NB4 (cell line): ENCODE results near the gene C19orf85.

ENCODE experiments used
- MYC ChIP-seq: IDR thresholded peaks from 2 replicates; pipeline ENCODE4 v1.6.1; 2011; ENCODE audit warnings: low read depth, low read length
- POLR2A ChIP-seq: IDR thresholded peaks from 2 replicates; pipeline ENCODE4 v1.6.1; 2011; ENCODE audit warnings: mild to moderate bottlenecking; ENCODE audit not compliant: insufficient read length; ENCODE audit errors: extremely low read depth
- TF ChIP-seq, protein P1 (sequence below): IDR thresholded peaks from one replicate; pipeline ENCODE4 v1.5.1; 2012; ENCODE audit warnings: low read depth, low read length
- TF ChIP-seq, protein P2 (sequence below): IDR thresholded peaks from 2 replicates; pipeline ENCODE4 v1.6.1; 2011; ENCODE audit warnings: low read depth, low read length

DNA sequence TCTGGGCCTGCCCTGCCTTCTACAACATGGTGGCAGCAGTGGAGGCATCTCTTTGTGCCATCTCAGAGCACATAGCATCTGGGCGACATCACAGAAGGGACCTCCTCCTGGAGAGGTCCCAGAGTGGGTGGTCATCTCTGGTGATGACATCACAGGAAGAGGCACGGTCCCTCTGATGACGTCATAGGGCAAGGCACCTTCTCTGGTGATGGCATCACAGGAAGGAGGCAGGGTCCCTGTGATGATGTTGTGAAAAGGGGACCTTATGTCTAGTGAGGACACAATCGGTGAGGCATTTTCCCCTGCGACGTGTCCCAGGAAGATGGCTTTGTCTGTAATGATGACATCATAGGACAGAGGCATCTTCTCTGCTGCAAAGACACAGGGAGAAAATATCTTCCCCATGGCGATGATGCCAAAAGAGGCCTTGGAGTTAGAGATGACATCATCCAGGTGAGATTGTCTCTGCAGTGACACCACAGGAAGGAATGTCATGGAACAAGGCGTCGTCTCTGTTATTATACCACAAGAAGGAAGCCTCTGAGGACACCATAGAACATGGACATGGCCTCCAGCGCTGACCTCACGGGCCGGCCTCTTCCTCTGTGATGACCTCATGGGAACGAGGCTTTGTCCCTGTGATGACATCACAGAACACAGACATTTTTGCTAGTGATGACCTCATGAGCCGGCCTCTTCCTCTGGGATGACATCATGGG, 32.2 kb downstream of the C19orf85 start:
- TF ChIP-seq, protein P1, sequence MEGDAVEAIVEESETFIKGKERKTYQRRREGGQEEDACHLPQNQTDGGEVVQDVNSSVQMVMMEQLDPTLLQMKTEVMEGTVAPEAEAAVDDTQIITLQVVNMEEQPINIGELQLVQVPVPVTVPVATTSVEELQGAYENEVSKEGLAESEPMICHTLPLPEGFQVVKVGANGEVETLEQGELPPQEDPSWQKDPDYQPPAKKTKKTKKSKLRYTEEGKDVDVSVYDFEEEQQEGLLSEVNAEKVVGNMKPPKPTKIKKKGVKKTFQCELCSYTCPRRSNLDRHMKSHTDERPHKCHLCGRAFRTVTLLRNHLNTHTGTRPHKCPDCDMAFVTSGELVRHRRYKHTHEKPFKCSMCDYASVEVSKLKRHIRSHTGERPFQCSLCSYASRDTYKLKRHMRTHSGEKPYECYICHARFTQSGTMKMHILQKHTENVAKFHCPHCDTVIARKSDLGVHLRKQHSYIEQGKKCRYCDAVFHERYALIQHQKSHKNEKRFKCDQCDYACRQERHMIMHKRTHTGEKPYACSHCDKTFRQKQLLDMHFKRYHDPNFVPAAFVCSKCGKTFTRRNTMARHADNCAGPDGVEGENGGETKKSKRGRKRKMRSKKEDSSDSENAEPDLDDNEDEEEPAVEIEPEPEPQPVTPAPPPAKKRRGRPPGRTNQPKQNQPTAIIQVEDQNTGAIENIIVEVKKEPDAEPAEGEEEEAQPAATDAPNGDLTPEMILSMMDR = no peak
- TF ChIP-seq POLR2A (no peak), MYC (no peak)
- TF ChIP-seq, protein P2, sequence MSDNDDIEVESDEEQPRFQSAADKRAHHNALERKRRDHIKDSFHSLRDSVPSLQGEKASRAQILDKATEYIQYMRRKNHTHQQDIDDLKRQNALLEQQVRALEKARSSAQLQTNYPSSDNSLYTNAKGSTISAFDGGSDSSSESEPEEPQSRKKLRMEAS = no peak
